Hematopoietic multipotent progenitor cell treated with erythropoietin and hydrocortisone succinate and interleukin-3 and kit ligand, for 8 days (in vitro differentiated cells): ENCODE measurements around the gene RNPEPL1.
A peak's percentile ranks its signal among the peaks of the same experiment; 100 is the strongest.
"Not testable (repeated sequence)": the region's sequence is repeated elsewhere in the genome, so short reads cannot be mapped to it uniquely, and the experiment has no call there.

Experiments used
- DNase-seq: peaks from one replicate; pipeline ENCODE4 v3.0.0-alpha.2; 2015

The RNPEPL1 gene

GRCh38 chr2:240539906-240540305 lies 28.4 kb upstream of the RNPEPL1 start:
- no peak for DNase-seq

DNA sequence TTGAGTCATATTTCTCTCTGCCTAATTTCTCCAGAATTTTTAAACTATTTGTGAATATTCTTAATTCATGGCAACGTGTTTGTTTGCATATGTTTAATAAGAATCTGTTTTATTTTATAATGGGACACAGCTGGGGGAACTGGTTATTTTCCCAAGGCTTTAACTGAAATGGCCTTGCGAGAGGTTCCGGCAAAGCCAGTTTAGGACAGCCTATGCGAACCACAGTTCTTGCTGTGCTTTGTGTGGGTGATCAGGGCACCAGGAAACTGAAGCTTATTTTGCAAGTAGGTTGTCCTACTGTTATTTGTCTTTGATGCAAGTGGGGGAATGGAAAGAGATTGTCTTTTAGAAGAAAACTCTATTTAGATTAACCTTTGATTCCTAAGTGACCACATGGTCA lies 17.0 kb upstream of the RNPEPL1 start:
- DNase-seq = no peak

- no peak for DNase-seq
Observed at GRCh38 chr2:240551811-240552210, 16.5 kb upstream of the RNPEPL1 start.

DNA sequence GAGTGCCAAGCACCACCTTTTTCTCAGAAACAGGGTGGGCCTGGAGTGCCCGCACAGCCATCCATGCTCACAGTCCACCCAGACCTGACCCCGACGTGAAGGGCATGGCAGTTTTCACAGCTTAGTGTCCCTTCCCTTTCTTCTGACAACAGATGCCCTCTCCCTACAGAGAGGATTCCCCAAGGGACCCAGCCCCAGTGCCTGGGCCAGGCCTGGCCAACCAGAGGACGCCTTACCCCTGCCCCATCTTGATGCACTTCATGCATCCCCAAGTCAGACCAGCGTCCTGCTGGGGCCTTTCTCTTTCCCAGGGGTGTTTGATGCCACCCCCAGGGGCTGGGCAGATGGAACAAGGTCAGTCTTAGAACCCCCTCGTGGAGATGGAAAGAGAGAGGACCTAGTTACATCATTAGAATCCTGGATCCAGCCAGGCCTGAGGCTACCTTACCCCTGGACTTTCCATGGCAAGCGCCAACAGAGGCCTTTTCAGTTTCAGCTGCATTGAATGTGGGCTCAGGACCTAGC lies 14.3 kb upstream of the RNPEPL1 start:
- no peak for DNase-seq

DNA sequence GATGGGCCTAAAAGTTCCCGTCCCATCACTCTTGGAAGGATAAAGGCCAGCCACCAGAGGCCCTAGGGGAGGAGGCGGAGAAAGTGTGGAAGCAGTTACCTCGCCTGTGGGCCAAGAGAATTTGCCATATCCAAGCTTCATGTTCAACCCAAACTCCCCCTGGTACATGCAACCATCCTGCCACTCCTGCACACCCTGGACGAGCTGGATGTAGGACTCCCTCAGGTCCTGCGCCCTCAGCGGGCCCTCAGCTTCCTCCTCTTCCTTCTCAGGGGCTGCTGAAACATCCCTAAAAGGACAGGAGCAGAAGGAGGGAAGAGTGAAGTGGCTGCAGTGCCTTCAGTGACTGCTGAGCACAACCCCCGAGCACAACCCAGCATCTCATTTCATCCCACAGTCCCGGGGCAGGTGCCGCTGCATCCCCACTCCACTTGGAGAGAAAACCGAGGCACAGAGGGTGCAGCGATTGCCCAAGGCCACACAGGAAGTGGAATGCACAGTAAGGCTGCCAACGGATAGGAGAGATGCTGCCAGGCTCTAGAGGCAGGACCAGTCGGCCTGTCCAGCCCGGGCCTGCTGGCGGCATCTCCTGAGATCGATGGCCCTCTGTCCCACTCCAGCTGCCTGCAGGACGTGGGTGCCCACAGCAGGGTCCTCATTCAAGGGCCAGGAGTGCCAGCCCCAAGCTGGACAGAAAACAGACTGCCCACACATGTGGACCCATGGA lies 13.4 kb upstream of the RNPEPL1 start:
- DNase-seq = no peak

- DNase-seq = no peak
Observed at GRCh38 chr2:240555541-240556250, 12.6 kb upstream of the RNPEPL1 start.

DNA sequence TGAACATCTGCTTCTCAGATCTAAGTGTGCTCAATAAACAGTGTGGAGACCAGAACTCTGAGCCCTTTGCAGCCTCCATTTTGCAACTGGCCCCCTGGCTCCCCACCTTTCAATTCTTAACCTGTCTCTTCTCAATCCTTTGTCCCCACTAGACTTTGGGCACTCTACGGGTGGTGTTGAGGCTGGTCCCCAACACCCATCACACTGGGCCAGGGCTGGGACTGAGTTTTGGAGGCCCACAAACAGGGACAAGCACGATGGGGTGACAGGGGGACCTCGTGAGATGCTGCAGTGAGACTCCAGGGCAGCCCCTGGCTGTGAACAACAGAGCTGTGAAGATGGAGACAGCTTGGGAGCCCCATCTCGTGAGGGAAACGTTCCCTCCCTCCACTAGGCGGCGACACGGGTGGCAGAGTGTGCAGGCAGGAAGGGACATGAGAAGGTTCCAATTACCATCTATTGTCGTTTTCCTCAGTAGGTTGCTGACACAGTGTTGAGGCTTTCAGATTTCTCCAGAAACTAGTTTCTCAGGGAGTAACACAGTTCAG lies 11.7 kb upstream of the RNPEPL1 start:
- DNase-seq = peak; percentile 74

DNA sequence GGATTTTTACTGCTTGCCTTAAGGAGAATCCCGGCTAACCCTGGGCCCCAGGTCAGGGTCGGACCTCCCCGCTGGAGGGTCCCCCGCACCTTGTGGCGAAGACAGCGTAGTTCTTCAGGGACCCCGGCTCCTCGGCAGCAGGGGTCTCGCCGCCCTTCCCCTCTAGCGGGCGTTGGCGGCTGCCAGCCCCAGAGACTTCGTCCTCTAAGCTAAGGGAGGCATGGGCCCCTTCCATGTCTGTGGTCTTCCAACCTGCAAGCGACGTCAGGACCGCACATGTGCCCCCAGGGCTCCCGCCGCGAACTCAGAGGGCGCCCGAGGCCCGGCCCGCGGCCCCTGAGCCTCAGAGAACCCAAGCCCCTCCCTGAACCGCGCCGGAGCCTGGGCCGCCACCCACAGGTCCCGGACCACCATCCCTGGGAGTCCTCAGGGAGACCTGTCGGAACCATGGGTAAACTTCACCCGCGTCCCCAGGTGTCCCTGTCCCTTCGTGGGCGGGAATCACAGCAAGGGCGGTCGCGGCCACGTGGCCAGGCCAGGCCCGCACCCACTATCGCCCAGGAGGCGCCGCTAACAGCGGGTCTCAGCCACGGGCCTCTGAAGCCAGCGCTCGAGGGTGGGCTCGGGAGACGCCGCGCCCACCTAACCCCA lies 11.1 kb upstream of the RNPEPL1 start:
- no peak for DNase-seq

DNA sequence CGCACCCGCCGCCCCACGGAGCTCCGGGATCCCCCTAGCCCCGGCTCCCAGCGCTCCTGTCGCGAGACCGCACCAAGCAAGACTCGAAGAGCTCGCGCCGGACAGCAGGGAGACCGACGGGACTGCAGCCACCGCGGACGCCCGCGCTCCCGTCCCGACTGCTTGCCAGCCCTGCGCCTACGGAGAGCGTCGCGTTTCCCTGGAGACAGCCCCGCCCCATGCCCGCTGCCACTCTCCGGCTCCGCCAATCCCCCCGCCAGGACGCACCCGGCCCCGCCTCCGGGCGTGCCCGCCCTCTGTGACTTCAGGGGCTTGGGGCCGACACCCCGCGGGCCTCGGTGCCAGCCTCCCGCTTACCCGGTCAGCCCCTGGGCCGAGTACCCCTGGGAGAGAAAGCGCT lies 10.5 kb upstream of the RNPEPL1 start, which contains the start of gene ANKMY1:
TSS of gene ANKMY1 (minus strand) at position 181 of the 400 bp plus-strand sequence. CDS start 653 bp downstream, outside the sequence.
- DNase-seq = peak; percentile 84

DNA sequence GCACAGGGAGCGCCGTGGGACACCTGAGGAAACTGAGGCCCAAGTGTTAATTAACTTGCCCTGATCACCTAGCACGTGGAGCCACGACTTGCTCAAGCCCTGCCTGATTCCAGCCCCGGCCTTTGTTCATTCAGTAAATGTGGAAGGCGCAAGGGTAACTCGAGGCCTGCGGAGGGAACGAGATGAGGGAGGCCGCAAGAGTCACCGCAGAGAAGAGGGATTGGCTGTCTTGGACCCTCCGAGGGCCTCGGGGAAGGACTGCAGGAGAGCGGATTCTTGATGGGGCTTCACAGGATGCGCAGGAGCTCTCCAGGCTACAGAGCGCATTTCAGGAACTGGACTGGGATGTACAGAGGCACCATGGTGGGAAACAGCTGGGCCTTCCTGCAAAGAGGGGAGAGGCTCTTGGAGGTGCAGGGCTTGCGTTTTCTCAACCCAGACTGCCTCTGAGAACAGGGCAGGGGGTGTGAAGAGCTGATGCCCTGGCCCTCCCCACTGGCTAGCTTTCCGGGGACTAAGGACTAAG lies 10.0 kb upstream of the RNPEPL1 start:
- DNase-seq = no peak

GRCh38 chr2:240559286-240559685 lies 9.0 kb upstream of the RNPEPL1 start:
- peak; percentile 27 for DNase-seq

- DNase-seq = peak; percentile 90
Observed at GRCh38 chr2:240560084-240560479, 8.2 kb upstream of the RNPEPL1 start, which contains the start of gene DUSP28. Gene DUSP28 (plus strand): TSS chr2:240560357. CDS start chr2:240560685, 328 bp downstream.

GRCh38 chr2:240560480-240561324 lies 7.6 kb upstream of the RNPEPL1 start:
- peak; percentile 97 for DNase-seq

DNA sequence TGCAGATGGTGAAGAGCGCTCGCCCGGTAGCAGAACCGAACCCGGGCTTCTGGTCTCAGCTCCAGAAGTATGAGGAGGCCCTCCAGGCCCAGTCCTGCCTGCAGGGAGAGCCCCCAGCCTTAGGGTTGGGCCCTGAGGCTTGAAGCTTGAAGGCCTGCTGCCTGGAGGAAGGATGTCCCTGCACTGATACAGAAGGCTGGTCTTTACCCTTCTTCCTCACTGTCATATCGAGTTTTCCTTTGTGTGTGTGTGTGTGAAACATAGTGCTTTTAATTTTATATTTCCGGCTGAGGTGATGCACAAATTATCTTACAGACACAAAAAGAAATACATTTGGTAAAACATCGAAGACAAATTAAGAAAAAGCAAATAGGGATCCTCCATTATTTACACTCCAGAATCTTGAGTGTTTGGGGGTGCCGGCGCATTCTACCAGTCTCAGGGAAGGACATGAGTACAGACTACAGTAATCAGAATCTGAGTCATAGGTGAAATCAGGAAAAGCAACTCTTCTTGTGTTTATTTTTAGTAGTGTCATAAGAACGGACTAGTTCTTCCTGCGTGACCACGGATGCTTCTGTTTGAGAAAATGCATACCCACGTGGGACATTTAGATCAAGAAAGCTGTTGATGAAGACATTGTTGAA lies 6.8 kb upstream of the RNPEPL1 start:
- DNase-seq = no peak

DNA sequence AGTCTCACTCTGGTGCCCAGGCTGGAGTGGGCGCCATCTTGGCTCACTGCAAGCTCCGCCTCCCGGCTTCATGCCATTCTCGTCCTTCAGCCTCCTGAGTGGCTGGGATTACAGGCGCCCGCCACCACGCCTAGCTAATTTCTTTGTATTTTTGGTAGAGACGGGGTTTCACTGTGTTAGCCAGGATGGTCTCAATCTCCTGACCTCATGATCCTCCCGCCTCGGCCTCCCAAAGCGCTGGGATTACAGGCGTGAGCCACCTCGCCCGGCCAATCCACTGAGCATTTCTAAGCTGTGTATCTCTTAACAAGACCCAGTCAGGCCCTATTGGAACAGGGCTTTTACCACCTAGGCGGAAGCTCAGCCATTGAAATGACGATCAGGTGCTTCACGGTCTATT lies 5.1 kb upstream of the RNPEPL1 start:
- not testable (repeated sequence) for DNase-seq

GRCh38 chr2:240563951-240564560 lies 4.2 kb upstream of the RNPEPL1 start:
- no peak for DNase-seq

DNA sequence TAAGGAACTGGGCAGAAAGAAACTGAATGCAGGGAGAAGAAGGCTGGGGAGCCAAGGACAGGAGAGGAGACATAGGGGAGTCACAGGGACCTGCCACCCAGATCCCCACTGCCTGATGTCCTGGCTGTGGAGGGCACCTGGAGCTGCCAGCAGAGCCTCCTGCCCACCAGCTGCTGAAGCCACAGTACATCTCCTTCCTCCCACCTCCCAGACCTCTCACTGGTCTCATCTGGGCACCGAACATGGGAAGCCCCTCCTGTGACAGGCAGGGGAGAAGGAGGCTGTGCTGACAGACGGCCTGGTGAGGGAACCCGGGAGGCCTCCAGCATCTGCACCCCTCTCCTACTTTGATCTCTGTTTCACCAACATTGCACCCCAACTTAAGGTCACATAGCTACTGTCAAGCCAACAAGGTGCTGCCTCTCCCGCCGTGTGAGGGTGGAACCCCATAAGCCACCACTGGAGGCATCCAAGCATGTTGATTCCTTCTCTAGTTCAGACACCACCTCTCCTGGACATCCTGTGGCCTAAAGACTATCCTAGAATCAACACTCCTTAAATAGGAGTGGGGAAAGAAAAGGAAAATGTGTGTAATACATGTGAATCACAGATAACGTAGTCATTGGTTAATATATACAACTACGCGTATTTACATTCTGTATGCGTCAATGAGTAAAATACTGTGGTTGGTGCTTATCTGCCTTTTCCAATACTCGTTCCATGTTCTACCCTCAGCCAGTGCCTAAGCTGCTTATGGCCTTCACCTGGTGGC lies 3.5 kb upstream of the RNPEPL1 start:
- DNase-seq = peak; percentile 72

DNA sequence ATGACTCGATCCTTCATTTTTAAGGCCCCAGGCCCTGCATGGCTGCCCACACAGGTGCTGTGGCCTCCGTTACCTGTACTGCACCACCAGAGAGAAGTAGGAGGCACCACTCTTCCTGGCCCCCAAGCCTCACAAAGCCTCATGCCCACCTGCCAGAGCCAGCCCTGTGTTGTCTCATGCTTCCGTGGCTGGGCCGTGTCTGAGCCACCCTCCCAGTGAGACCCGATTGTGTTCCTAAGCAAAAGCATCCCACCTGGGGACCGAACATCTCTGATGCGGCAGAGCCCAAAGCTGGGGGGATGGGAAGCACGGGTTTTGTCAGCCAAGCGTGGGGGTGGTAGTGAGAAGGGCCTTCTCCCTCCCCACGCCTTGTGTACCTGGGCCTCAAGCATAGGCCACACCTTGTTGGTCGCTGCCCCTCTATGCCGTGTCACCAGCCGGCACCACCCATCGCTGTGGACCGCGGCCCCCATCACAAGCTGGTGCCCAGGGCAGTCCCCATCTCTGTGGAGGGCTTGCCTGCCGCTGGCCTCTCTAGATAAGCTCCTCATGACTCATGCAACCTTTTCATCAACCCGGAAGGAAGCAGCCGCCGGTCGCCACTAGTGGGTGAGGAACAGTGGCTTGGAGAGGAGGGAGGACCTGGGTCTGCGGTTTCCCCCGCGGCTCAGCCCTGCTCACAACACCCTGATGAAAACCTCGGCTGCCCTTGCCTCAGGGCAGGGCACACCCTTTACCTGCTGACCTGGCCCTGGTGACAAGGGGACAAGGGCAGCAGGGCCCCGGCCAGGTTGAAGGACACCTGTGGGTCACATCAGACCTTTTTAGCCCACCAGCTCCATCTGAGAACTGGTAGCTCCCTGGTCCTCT lies 2.7 kb upstream of the RNPEPL1 start:
- DNase-seq = peak; percentile 98
